ENCODE data around the gene DOCK2.

The DOCK2 gene

DNA sequence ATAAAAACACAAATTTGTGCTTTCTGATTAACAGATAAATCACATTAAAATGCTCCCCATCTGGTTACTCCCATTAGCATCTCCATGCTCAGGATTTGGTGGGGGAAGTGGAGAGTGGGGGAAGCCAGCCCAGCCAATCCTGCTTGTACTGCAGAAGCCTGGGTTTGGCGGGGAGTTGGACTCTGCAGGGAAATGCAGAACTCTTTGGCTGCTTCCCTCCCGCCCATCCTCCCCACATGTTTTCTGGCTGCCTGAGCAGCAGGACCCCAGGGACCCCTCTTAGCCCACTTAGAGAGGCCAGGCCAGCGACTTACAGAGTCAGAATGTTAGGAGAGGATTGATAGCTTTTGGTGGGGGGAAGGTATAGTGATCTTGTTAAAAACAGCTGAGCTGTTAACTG is 409.2 kb downstream of the DOCK2 start:
- H3K27me3 ChIP-seq (ENCODE audit: insufficient read depth, poor library complexity, severe bottlenecking) = no peaks in the 10 kb centered on the region
- H3K36me3 ChIP-seq (ENCODE audit: low read depth) = no peaks in the 10 kb centered on the region
- DNase-seq (ENCODE audit: low spot score) (no peak), ATAC-seq (ENCODE audit: low read depth) (no peak)
- H3K4me3 ChIP-seq (ENCODE audit: severe bottlenecking) = no peak overlapping the region
- TF ChIP-seq, protein P1, sequence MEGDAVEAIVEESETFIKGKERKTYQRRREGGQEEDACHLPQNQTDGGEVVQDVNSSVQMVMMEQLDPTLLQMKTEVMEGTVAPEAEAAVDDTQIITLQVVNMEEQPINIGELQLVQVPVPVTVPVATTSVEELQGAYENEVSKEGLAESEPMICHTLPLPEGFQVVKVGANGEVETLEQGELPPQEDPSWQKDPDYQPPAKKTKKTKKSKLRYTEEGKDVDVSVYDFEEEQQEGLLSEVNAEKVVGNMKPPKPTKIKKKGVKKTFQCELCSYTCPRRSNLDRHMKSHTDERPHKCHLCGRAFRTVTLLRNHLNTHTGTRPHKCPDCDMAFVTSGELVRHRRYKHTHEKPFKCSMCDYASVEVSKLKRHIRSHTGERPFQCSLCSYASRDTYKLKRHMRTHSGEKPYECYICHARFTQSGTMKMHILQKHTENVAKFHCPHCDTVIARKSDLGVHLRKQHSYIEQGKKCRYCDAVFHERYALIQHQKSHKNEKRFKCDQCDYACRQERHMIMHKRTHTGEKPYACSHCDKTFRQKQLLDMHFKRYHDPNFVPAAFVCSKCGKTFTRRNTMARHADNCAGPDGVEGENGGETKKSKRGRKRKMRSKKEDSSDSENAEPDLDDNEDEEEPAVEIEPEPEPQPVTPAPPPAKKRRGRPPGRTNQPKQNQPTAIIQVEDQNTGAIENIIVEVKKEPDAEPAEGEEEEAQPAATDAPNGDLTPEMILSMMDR (IDR thresholded peaks at IDR 0.05; ENCODE audit: poor library complexity, severe bottlenecking) = no peak
- no peaks in the 10 kb centered on the region for H3K9me3 ChIP-seq (ENCODE audit: severe bottlenecking)
- no peak overlapping the region for H3K27ac ChIP-seq (ENCODE audit: poor library complexity, severe bottlenecking)
- H3K4me1 ChIP-seq (ENCODE audit: insufficient read depth, poor library complexity, severe bottlenecking) = no peaks in the 10 kb centered on the region

DNA sequence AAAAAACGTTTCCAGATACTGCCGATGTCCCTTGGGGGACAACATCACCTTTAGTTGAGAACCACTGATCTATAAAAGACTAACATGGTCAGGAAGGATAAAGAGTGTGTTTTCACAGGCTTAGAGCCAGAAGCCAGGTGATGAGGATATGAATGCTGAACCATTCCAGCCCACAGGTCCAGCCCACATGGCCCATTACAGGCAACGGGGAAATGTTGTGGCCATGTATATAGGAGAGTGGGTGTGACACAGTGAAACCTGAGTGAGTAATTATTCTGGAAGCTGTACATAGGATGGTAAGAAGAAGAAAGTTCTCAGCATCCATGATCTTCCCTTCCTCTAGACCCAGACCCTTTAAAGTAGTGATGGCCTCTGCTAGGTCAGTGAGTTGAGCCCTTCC is 412.6 kb downstream of the DOCK2 start:
- Histone ChIP-seq H3K9me3 (ENCODE audit: severe bottlenecking) (no peaks in the 10 kb centered on the region), H3K4me1 (ENCODE audit: insufficient read depth, poor library complexity, severe bottlenecking) (no peaks in the 10 kb centered on the region), H3K36me3 (ENCODE audit: low read depth) (no peaks in the 10 kb centered on the region), H3K4me3 (ENCODE audit: severe bottlenecking) (no peak overlapping the region), H3K27me3 (ENCODE audit: insufficient read depth, poor library complexity, severe bottlenecking) (no peaks in the 10 kb centered on the region), H3K27ac (ENCODE audit: poor library complexity, severe bottlenecking) (no peak overlapping the region)
- ATAC-seq (ENCODE audit: low read depth) (no peak), DNase-seq (ENCODE audit: low spot score) (no peak)
- TF ChIP-seq, protein P1 (IDR thresholded peaks at IDR 0.05; ENCODE audit: poor library complexity, severe bottlenecking) = no peak

DNA sequence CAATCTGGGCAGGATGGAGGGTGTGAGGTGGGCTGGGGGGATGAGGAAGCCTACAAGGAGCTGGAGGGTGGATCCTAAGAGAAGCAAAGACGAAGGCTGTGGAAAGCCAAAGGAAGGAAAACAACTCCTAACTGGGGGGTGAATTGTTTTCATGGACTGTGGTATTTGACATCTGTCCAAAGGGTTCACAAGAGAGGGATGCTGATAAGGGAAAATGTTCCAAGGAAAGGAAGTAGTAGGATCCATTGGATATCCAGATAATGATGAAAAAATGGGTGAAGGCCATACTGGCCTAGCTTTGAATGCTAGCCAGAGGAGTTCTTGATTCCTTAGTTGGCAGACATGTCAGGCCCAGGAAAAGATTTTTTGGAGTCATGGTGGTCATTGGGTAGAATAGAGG is 416.8 kb downstream of the DOCK2 start:
- no peaks in the 10 kb centered on the region for H3K9me3 ChIP-seq (ENCODE audit: severe bottlenecking)
- H3K4me1 ChIP-seq (ENCODE audit: insufficient read depth, poor library complexity, severe bottlenecking) = no peaks in the 10 kb centered on the region
- H3K27me3 ChIP-seq (ENCODE audit: insufficient read depth, poor library complexity, severe bottlenecking) = no peaks in the 10 kb centered on the region
- no peak overlapping the region for H3K27ac ChIP-seq (ENCODE audit: poor library complexity, severe bottlenecking)
- DNase-seq (ENCODE audit: low spot score) (no peak), ATAC-seq (ENCODE audit: low read depth) (no peak)
- TF ChIP-seq, protein P1 (IDR thresholded peaks at IDR 0.05; ENCODE audit: poor library complexity, severe bottlenecking) = no peak
- H3K4me3 ChIP-seq (ENCODE audit: severe bottlenecking) = no peak overlapping the region
- H3K36me3 ChIP-seq (ENCODE audit: low read depth) = no peaks in the 10 kb centered on the region

DNA sequence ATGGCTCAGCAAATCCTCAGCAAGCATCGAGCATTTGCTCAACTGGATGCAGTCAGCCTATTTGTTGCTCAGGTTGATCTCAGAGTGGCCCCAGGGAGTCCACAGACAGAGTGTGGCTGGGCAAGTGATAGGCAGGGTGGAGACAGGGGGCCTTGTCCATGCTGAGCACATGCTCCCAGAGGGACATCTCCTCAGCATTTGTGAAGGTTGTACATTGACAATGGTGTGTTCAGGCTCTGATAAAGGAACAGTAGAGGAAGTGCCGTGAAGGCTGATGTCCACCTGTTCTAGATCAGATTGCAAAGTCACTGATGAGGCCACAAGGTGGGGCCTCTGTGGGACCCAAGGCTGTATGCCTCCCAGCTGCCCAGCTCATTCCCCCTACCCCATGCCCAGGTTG is 418.5 kb downstream of the DOCK2 start:
- no peaks in the 10 kb centered on the region for H3K36me3 ChIP-seq (ENCODE audit: low read depth)
- H3K4me1 ChIP-seq (ENCODE audit: insufficient read depth, poor library complexity, severe bottlenecking) = no peaks in the 10 kb centered on the region
- no peak for DNase-seq (ENCODE audit: low spot score)
- H3K27ac ChIP-seq (ENCODE audit: poor library complexity, severe bottlenecking) = no peak overlapping the region
- no peaks in the 10 kb centered on the region for H3K27me3 ChIP-seq (ENCODE audit: insufficient read depth, poor library complexity, severe bottlenecking)
- no peaks in the 10 kb centered on the region for H3K9me3 ChIP-seq (ENCODE audit: severe bottlenecking)
- TF ChIP-seq, protein P1 (IDR thresholded peaks at IDR 0.05; ENCODE audit: poor library complexity, severe bottlenecking) = no peak
- H3K4me3 ChIP-seq (ENCODE audit: severe bottlenecking) = no peak overlapping the region
- no peak for ATAC-seq (ENCODE audit: low read depth)

DNA sequence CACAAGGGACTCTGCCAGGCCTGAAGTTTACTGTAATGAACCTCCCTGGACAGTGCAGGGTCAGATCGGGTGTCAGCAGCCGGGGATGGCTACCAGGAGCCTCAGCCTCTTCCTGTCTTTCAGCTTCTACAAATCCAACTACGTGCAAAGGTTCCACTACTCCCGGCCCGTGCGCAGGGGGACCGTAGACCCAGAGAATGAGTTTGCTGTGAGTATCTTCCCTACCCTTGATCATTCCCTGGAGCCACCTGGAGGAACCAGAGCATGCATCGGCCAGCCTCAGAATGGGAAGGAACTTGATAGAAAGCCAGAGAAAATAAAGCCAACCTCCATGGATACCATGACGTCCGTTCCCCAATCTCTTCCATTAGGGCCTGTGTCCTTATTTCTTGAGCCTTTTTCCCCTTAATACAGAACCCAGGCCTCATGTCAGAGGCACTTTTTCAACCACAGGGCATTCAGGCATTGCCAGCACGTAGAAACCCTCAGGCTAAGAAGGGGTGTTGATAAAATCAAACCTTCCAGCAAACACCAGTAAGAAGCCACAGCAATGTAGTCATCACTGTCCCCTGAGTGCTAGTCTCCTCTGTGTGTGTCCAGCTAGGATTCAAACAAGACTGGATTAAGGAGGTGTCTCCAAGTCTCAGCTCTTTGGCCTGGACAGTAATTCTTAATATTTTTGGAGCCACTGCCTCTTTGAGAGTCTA is 419.6 kb downstream of the DOCK2 start:
- TF ChIP-seq, protein P1 (IDR thresholded peaks at IDR 0.05; ENCODE audit: poor library complexity, severe bottlenecking) = no peak
- no peaks in the 10 kb centered on the region for H3K4me1 ChIP-seq (ENCODE audit: insufficient read depth, poor library complexity, severe bottlenecking)
- no peak for ATAC-seq (ENCODE audit: low read depth)
- no peaks in the 10 kb centered on the region for H3K36me3 ChIP-seq (ENCODE audit: low read depth)
- H3K27me3 ChIP-seq (ENCODE audit: insufficient read depth, poor library complexity, severe bottlenecking) = no peaks in the 10 kb centered on the region
- no peak overlapping the region for H3K4me3 ChIP-seq (ENCODE audit: severe bottlenecking)
- H3K9me3 ChIP-seq (ENCODE audit: severe bottlenecking) = no peaks in the 10 kb centered on the region
- H3K27ac ChIP-seq (ENCODE audit: poor library complexity, severe bottlenecking) = no peak overlapping the region
- DNase-seq (ENCODE audit: low spot score) = no peak
